ENCODE measurements around the gene PRM3.

DNA sequence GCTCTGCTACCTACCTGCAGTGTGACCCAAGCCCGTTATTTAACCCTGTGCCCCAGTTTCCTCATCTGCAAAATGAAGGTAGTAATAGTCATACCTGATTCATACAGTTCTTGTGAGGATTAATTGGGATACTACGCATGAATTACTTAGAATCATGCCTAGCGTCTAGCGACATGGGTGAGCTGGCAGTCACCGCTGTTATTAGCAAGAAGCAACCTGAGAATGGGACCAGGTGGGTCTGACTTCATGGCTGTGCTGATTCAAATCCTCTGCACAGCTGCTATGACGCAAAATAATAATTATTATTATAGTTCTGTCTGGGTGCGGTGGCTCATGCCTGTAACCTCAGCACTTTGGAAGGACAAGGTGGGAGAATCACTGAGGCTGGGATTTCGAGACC, 25.3 kb downstream of the PRM3 start:
- TF ChIP-seq EZH2 (IDR thresholded peaks at IDR 0.05; ENCODE audit: insufficient read depth, poor library complexity, severe bottlenecking) (no peak), EZH2phosphoT487 (IDR thresholded peaks at IDR 0.05; ENCODE audit: insufficient read depth, low read depth) (no peak)

Measured in GM23248 (cell line).